ENCODE results near the gene RXRA.

DNA sequence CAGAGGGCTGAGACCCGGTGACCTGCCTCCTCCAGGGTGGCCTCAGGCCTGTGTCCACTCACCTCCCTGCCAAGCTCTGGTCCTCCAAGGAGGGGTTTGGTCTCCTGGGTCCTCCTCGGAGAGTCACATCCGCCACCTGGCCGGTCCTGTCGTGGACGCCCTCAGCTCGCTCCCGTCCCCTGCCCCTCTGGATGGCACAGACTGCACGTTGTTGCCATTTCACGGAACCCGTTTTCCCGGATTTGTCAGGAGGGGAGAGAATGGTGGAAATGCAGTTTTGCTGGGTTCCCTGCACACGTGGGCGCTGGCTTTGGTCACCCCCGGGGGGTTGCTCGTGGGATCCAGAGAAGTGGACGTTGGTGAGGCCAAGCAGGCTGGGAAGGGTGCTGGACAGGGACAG is 62.7 kb downstream of the RXRA start:
- TF ChIP-seq EZH2 (IDR thresholded peaks at IDR 0.05), result no peak
- no peak for TF ChIP-seq POLR2AphosphoS5 (IDR thresholded peaks at IDR 0.05; ENCODE audit: borderline replicate concordance, low read depth, low read length)
- TF ChIP-seq FOXP2 (optimal IDR thresholded peaks at IDR 0.05; ENCODE audit: control extremely low read depth, extremely low read length, insufficient read depth), result no peak
